Daoy (cell line): Measurements from ENCODE around the gene B4GALT1. TPM values are rescaled to one million over a fixed set of nuclear protein-coding genes. Genes with fewer than 3 reads are reported as not detected.
"Not testable (repeated sequence)": the region's sequence is repeated elsewhere in the genome, so short reads cannot be mapped to it uniquely, and the experiment has no call there.

Experiments
- DNase-seq: peaks from one replicate; pipeline ENCODE4 v3.0.0-alpha.2; 2015; ENCODE audit warnings: low read depth
- total RNA-seq: library from RNA; depleted of rRNA; stranded (reverse); fragments of >200 nt; shearing (Covaris generic); gene quantifications from 2 replicates; pipeline ENCODE4 v1.2.3, GENCODE V29; 2014

Gene B4GALT1
- total RNA-seq, 1 experiment from 2014 or later = 19.2 TPM

- DNase-seq = peak; percentile 20
Observed at GRCh38 chr9:33161589-33162132, 5.5 kb downstream of the B4GALT1 start.

- peak; percentile 99 for DNase-seq
Observed at GRCh38 chr9:33161011-33161588, 6.0 kb downstream of the B4GALT1 start.

DNA sequence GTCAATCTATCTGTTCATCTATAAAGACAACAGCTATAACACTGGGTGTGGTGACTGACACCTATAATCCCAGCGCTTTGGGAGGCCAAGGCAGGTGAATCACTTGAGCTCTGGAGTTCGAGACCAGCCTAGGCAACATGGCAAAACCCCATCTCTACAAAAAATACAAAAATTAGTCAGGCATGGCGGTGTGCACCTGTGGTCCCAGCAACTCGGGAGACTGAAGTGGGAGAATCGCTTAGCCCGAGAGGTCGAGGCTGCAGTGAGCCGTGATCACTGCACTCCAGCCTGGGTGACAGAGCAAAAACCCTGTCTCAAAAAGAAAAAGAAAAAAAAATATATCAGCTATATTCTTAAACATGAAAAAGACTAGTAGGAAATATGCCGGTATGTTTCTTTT, 6.7 kb downstream of the B4GALT1 start:
- not testable (repeated sequence) for DNase-seq

DNA sequence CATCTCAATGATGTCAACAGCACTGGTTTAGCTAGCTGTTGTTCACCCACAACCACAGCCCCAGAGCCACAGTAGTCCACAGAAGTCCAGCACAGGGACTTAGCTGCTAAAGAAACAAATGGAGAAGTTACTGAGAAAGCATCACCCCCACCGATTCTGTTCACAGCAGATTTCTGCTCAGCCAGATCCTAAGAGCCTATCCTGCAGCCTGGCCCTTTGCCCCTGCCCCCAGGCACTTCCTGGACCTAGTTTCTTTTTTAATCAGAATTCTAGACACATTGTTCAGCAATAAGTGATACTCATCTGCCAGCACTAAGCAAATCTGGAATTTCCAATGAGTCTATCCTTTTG, 7.4 kb downstream of the B4GALT1 start:
- peak; percentile 83 for DNase-seq

DNA sequence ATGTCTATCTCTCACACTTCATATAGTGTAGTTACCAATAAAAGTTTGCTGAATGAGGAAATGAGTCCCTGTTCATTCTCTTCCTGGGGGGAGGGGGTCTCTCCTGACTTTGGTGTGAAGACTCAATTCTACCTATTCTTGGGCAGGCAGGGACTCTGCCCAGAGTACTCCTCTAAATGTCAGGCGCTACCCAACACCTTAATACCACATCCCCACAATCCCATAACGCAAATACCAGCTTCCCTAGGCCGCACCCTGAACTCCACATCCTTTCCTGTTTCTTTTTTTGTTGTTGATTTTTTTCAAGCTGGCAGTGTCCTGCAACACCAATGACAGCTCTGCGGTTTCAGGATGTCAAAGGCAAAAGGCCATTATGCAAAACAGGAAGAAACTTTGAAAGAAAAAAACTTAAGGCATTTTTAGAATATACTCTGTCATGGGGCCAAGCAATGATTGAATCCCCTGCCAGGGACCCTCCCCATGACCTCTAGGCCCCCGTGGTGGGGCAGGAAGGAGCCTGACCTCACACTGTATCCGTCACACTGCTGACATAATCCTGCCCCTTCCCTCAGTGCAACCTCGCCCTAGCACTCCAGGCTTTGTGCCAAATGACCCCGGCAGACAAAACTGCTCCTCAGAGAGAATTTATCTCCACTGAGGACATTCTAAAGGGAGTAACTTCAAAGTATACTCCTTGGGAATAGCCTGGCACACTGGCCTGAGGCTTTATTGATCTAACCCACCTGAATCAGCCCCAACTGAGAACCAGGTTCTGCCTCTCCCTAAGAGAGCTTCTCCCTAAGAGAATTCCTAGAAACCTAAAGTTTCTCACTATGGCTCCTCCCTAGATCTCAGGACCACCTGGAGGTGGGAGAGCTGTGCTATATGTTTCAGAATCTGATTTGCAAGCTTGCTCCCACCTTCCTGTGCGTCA, 8.0 kb downstream of the B4GALT1 start:
- peak; percentile 75 for DNase-seq

GRCh38 chr9:33157960-33158842, 8.9 kb downstream of the B4GALT1 start:
- no peak for DNase-seq

GRCh38 chr9:33155393-33155792, 11.7 kb downstream of the B4GALT1 start:
- no peak for DNase-seq

DNA sequence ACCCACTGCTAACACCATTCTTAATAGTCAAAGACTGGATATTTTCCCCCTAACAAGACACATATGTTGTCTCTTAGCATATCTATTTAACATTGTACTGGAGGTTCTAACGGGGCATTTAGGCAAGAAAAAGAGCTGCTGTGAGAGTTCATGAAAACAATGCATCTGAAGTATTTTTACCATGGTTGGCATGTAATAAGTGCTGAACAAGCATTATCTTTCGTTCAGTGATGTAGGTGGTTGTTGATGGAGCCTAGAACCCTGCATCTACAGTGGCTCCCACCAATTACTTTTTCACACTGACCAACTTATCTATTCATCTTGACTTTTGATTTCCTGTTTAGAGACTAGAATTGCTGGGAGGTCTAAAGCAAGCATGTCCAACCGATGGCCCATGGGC, 12.8 kb downstream of the B4GALT1 start:
- DNase-seq = no peak

DNA sequence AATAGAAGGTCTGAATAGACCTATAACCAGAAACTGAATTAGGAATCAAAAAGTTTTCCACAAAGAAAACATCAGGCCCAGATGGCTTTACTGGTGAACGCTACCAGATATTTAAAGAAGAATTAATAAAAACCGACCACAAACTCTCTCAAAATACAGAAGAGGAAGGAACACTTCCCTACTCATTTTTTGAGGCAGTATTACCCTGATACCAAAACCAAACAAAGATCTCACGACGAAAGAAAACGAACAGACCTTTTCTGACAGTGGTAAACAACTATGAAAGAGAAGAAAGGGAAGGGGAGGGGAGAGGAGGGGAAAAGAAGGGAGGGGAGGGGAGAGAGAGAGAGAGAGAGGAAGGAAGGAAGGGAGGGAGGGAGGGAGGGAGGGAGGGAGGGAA, 13.5 kb downstream of the B4GALT1 start:
- no peak for DNase-seq

GRCh38 chr9:33153001-33153400, 14.1 kb downstream of the B4GALT1 start:
- DNase-seq = no peak

- no peak for DNase-seq
Observed at GRCh38 chr9:33151601-33152000, 15.5 kb downstream of the B4GALT1 start.

GRCh38 chr9:33151007-33151557, 16.1 kb downstream of the B4GALT1 start:
- peak; percentile 92 for DNase-seq

- DNase-seq = no peak
Observed at GRCh38 chr9:33148367-33149014, 18.6 kb downstream of the B4GALT1 start.

DNA sequence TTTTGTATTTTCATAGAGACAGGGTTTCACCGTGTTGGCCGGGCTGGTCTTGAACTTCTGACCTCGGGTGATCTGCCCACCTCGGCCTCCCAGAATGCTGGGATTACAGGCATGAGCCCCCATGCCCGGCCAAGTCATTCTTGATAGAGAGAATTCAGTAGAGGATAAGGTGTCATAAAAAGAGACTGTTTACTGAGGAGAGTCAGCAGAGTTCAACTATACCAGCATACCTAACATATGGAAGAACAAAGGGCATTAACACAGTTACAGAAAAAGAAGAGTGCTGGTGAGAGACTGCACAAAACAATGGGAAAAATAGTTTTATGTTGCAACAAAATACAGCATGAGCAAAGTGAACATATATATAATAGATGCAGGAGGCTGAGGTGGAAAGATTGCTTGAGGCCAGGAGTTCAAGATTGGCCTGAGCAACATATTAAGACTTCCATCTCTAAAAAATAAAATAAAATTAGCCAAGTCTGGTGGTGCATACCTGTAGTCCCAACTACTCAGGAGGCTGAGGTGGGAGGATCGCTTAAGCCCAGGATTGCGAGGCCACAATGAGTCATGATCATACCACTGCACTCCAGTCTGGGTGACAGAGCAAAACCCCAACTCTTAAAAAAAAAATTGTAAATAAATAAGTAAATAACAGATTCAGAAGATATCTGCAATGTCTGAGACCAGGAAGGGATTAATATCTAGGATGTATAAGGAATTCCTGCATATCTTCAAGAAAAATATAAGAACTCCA, 19.5 kb downstream of the B4GALT1 start:
- DNase-seq = no peak

DNA sequence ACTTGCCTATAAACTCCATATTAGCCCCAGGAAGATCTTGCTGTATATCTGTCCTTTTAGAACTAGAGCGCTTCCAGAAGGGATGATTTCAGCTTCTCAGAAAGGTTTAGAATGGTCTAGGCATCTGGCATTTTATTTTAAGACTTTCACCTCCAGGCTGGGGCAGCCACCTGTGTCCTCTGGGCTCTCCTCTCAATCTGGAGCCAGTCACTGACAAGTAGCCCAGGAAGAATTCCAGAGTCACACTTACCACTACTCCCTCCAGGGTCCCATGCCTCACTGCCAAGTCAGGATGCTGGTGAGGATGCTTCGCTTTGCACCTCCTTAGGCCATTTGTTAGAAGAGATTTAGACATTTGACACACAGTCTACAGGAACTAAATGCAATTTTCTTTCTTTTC, 20.8 kb downstream of the B4GALT1 start:
- no peak for DNase-seq

DNA sequence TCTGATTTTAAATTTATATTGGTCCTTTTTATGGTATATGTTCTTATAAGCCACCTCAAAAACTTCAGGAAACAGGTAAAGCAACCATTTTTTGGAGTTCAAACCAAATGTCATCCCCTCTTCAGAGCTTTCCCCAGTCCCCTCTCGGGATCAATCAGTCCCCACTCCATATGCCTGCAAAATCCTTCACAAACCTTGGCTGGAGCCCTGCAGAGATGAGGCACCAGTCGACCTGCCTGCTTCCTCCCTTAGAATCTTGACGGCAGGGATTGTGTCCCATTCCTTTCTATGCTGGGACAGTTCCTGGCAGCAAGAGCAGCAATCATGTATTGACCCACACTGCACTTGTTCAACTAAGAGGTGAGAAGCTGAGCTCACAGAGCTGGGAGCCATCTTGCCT, 22.6 kb downstream of the B4GALT1 start:
- DNase-seq = no peak

DNA sequence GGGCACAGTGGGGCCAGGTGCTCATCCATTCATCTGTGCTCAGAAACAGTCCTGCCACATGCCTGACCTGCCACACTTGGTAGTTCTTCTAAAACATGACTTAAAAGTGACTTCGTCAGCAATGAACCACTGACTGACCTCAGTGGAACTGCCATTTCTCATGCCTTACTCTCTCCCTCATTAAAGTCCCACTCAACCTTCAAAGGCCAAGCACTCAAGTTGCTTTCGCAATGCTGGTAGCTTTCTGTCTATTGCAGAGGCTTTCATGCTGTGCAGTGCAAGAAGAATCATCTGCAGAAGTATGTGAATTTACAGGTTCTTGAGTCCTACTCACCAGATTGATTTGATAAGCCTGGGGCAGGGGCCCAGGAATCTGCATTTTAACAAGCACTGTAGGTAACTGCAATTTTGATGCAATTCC, 23.9 kb downstream of the B4GALT1 start:
- no peak for DNase-seq

DNA sequence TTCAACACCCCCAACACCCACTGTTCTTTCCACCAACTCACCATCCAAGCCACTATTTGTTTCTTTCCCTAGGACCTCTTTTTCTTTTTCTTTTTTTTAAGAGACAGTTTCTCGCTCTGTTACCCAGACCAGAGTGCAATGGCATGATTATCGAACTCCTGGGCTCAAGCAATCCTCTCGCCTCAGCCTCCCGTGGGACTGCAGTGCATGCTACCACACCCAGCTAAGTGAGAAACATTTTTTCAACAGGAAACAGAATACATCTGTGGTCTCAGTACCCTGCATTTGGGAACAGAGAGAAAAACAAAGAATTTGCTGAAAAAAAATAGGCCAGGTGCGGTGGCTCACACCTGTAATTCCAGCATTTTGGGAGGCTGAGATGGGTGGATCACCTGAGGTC, 24.6 kb downstream of the B4GALT1 start:
- no peak for DNase-seq

DNA sequence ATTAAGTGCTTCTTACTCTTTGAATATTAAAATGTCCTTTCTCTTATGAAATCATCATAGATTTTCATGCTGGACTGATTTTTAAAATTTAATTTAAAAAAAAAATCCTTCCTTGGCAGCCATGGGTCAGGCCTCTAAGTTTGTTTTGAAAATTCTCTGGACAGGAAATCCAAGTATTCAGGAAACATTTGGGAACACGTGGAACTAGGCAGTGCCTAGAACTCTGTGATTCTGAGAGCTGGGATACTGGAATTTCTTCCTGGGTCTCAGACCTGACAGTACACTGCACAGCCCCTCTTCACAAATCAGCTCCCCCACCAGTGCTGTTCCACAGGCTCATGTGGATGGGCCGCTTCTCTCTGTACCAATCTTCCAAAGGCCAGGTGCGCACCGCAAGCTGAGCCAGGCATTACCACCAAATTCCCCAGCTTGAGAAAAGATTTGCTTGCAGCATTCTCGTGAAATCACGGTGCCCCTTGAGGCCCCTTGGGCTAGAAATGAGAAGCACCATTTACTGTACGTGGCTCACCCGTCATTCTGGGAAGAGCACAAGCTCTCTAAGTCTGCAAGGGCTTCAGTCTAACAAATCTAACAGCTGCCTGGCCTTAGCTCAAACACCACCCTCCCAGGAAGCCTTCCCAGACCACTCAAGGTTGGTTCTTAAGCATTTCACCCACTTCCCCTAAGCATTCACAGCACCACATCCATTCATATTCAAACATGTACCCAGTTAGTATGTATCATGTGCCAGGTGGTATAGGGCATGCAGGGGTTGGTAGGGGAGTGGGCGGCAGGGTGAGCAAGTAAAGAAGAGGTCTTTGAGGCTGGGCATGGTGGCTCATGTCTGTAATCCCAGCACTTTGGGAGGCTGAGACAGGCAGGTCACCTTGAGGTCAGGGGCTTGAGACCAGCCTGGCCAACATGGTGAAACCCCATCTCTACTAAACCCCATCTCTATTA, 26.5 kb downstream of the B4GALT1 start:
- DNase-seq = no peak
